ENCODE measurements around the gene PKMYT1. TPM values are rescaled to one million over a fixed set of nuclear protein-coding genes. Genes with fewer than 3 reads are reported as not detected.

The PKMYT1 gene
- total and polyA plus RNA-seq, 2 donors (not counting 1 experiment from before 2014, with no cell fraction given): 1.2 to 2.7 TPM

DNA sequence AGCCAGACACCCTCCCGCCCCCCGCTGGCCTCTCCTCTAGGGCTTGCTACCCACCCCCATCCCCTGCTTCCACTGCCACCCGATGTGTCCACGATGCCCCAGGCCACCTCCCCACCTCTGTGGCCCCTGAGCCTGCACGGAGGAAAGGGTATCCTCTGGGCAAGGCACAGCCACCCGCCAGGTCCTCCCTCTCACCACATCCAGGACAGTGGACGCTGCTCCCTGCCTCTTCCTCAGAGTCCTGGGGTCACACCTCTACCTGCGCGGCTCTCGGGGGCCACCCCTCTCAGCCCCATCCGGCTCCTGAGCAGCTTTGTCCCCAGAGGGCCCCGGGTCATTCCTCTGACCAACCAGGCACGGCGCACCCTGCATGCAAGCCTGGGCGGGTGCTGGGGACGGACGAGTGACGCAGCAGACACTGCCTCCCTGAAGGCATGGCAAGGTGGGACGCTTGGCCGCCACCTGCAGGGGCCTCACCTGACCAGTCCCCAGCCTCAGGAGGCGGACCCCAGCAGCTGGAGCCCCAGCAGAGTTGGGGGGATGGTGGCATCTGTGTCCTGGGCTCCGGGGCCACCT lies 43.7 kb downstream of the PKMYT1 start:
- Histone ChIP-seq H3K27ac (ENCODE audit: insufficient read depth, low read length) (no peak overlapping the region), H3K27me3 (ENCODE audit: control insufficient read depth, insufficient read depth, low read length) (no peaks in the 10 kb centered on the region), H3K4me3 (replicated peaks in 1 of 4; ENCODE audit: control extremely low read depth in 1 of 4, insufficient read depth in 1 of 4, low read depth in 3 of 4, low read length in 4 of 4) (no peak overlapping the region), H3K9ac (ENCODE audit: insufficient read depth, low read length) (no peak overlapping the region), H4K20me1 (ENCODE audit: control insufficient read depth, extremely low read depth, insufficient read depth, low read length) (no peaks in the 10 kb centered on the region), H2AFZ (ENCODE audit: low read length) (no peak overlapping the region), H3K4me2 (ENCODE audit: extremely low read depth, insufficient read depth, low read length) (no peak overlapping the region), H3K79me2 (ENCODE audit: control insufficient read depth, insufficient read depth, low read length) (no peaks in the 10 kb centered on the region), H3K4me1 (ENCODE audit: control insufficient read depth, extremely low read depth, insufficient read depth, low read length) (no peaks in the 10 kb centered on the region), H3K36me3 (ENCODE audit: control insufficient read depth, insufficient read depth, low read length) (peaks cover 28% of the 10 kb centered on the region), H3K9me3 (ENCODE audit: control insufficient read depth, insufficient read depth, low read depth, low read length) (no peaks in the 10 kb centered on the region)
- no peak for DNase-seq (ENCODE audit: low read depth in 2 of 2)
- TF ChIP-seq, protein P1, sequence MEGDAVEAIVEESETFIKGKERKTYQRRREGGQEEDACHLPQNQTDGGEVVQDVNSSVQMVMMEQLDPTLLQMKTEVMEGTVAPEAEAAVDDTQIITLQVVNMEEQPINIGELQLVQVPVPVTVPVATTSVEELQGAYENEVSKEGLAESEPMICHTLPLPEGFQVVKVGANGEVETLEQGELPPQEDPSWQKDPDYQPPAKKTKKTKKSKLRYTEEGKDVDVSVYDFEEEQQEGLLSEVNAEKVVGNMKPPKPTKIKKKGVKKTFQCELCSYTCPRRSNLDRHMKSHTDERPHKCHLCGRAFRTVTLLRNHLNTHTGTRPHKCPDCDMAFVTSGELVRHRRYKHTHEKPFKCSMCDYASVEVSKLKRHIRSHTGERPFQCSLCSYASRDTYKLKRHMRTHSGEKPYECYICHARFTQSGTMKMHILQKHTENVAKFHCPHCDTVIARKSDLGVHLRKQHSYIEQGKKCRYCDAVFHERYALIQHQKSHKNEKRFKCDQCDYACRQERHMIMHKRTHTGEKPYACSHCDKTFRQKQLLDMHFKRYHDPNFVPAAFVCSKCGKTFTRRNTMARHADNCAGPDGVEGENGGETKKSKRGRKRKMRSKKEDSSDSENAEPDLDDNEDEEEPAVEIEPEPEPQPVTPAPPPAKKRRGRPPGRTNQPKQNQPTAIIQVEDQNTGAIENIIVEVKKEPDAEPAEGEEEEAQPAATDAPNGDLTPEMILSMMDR (conservative IDR thresholded peaks at IDR 0.05 in 1 of 2, IDR thresholded peaks at IDR 0.05 in 1 of 2; ENCODE audit: low read depth in 1 of 2, low read length in 2 of 2): no peak
- TF ChIP-seq EZH2 (IDR thresholded peaks at IDR 0.05; ENCODE audit: low read length, missing control alignments): no peak

DNA sequence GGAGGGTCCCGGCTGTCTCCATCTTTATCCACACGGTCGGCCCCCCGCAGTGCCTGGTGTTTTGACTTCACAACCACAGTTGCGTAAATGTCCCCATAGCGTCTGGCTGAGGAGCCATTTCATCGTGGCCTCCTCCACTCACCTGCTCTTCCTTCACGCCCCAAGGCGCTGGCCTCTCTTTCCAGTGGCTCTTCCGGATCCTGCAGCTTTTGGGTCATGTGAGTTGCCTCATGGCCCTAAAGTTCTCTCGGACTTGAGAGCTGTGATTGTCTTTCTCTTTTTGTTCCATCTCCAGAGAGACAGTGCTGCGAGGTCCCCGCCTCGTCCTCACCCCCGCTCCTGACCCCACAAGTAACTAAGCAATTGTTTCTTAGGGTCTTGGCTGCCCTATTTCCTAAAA lies 45.8 kb downstream of the PKMYT1 start:
- no peaks in the 10 kb centered on the region for H3K4me1 ChIP-seq (ENCODE audit: control insufficient read depth, extremely low read depth, insufficient read depth, low read length)
- no peaks in the 10 kb centered on the region for H3K27me3 ChIP-seq (ENCODE audit: control insufficient read depth, insufficient read depth, low read length)
- H3K4me2 ChIP-seq (ENCODE audit: extremely low read depth, insufficient read depth, low read length): no peak overlapping the region
- H4K20me1 ChIP-seq (ENCODE audit: control insufficient read depth, extremely low read depth, insufficient read depth, low read length): no peaks in the 10 kb centered on the region
- H3K36me3 ChIP-seq (ENCODE audit: control insufficient read depth, insufficient read depth, low read length): peaks cover 32% of the 10 kb centered on the region
- no peak overlapping the region for H3K4me3 ChIP-seq (replicated peaks in 1 of 4; ENCODE audit: control extremely low read depth in 1 of 4, insufficient read depth in 1 of 4, low read depth in 3 of 4, low read length in 4 of 4)
- no peak for TF ChIP-seq EZH2 (IDR thresholded peaks at IDR 0.05; ENCODE audit: low read length, missing control alignments)
- TF ChIP-seq, protein P1 (conservative IDR thresholded peaks at IDR 0.05 in 1 of 2, IDR thresholded peaks at IDR 0.05 in 1 of 2; ENCODE audit: low read depth in 1 of 2, low read length in 2 of 2): no peak
- DNase-seq (ENCODE audit: low read depth in 2 of 2): no peak
- no peaks in the 10 kb centered on the region for H3K9me3 ChIP-seq (ENCODE audit: control insufficient read depth, insufficient read depth, low read depth, low read length)
- H3K79me2 ChIP-seq (ENCODE audit: control insufficient read depth, insufficient read depth, low read length): no peaks in the 10 kb centered on the region
- H3K9ac ChIP-seq (ENCODE audit: insufficient read depth, low read length): no peak overlapping the region
- H2AFZ ChIP-seq (ENCODE audit: low read length): no peak overlapping the region
- no peak overlapping the region for H3K27ac ChIP-seq (ENCODE audit: insufficient read depth, low read length)

DNA sequence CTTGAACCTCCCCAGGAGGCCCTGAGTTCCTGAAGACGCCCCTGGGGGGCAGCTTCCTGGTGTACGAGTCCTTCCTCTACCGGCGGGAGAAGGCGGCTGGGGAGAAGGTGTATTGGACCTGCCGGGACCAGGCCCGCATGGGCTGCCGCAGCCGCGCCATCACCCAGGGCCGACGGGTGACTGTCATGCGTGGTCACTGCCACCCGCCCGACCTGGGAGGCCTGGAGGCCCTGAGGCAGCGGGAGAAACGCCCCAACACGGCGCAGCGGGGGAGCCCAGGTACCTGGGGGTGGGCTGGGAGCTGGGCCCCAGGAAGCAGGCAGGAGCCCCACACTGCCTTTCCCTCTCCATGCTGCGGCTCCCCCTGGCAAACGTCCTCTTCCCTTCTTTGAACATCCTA lies 46.5 kb downstream of the PKMYT1 start:
- no peak overlapping the region for H2AFZ ChIP-seq (ENCODE audit: low read length)
- TF ChIP-seq, protein P1 (conservative IDR thresholded peaks at IDR 0.05 in 1 of 2, IDR thresholded peaks at IDR 0.05 in 1 of 2; ENCODE audit: low read depth in 1 of 2, low read length in 2 of 2): no peak
- no peak for TF ChIP-seq EZH2 (IDR thresholded peaks at IDR 0.05; ENCODE audit: low read length, missing control alignments)
- H3K27ac ChIP-seq (ENCODE audit: insufficient read depth, low read length): no peak overlapping the region
- no peaks in the 10 kb centered on the region for H3K9me3 ChIP-seq (ENCODE audit: control insufficient read depth, insufficient read depth, low read depth, low read length)
- H3K9ac ChIP-seq (ENCODE audit: insufficient read depth, low read length): no peak overlapping the region
- H3K4me1 ChIP-seq (ENCODE audit: control insufficient read depth, extremely low read depth, insufficient read depth, low read length): no peaks in the 10 kb centered on the region
- peaks cover 32% of the 10 kb centered on the region for H3K36me3 ChIP-seq (ENCODE audit: control insufficient read depth, insufficient read depth, low read length)
- no peaks in the 10 kb centered on the region for H4K20me1 ChIP-seq (ENCODE audit: control insufficient read depth, extremely low read depth, insufficient read depth, low read length)
- H3K27me3 ChIP-seq (ENCODE audit: control insufficient read depth, insufficient read depth, low read length): no peaks in the 10 kb centered on the region
- DNase-seq (ENCODE audit: low read depth in 2 of 2): no peak
- H3K4me2 ChIP-seq (ENCODE audit: extremely low read depth, insufficient read depth, low read length): no peak overlapping the region
- no peaks in the 10 kb centered on the region for H3K79me2 ChIP-seq (ENCODE audit: control insufficient read depth, insufficient read depth, low read length)
- no peak overlapping the region for H3K4me3 ChIP-seq (replicated peaks in 1 of 4; ENCODE audit: control extremely low read depth in 1 of 4, insufficient read depth in 1 of 4, low read depth in 3 of 4, low read length in 4 of 4)
